HG03571 (cell line): ENCODE measurements around the gene EEF1AKMT1.

Experiments used
- ATAC-seq: cut with Tn5 transposase; IDR thresholded peaks from one replicate; pipeline ENCODE4 v1.9.1; 2021; ENCODE audit not compliant: unreplicated experiment

The EEF1AKMT1 gene, protein sequence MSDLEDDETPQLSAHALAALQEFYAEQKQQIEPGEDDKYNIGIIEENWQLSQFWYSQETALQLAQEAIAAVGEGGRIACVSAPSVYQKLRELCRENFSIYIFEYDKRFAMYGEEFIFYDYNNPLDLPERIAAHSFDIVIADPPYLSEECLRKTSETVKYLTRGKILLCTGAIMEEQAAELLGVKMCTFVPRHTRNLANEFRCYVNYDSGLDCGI

DNA sequence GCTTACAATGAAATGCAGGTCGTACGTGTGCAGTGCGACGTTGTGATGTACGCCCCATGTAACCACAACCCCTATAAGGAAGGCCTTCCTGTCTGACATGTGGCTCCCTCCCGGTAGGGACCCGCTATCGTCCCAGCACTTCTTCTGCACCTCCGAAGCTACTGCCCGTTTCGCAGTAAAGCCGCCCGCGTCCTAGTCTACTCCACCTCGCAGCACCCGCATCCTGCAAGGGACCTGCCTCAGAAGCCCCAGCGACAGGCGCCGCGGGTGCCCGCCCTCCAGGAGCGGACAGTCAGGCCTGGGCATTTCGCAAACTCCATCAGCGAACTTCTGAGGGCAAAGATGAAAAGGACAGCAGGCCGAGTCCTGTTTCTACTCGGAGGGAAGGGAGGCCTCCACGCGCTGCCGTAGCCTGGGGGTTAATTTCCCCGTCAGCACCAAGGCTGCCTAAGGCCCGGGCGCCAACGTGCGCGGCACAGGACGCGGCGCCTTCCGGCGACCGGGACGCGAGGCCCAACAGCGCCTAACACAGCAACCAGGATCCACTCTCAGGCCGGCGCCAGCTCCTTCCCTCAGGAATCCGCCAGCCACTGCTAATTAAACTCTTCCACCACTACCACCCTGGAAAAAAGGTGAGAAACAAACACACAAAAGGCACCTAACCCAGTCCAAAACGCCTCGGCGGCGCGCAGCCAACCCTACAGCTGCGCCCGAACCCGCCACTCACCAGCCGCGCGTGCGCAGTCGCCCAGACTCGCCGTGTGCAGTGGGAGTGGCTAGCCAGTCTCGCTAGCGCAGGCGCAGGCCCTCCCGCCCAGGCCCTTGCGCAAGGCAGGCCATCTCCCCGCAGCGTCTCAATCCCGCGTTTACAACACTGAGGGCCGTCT lies at the start of gene EEF1AKMT1:
TSS of gene EEF1AKMT1 (minus strand) at position 768 of the 887 bp plus-strand sequence. CDS start 16,363 bp downstream, outside the sequence.
- peak; percentile 78 for ATAC-seq

DNA sequence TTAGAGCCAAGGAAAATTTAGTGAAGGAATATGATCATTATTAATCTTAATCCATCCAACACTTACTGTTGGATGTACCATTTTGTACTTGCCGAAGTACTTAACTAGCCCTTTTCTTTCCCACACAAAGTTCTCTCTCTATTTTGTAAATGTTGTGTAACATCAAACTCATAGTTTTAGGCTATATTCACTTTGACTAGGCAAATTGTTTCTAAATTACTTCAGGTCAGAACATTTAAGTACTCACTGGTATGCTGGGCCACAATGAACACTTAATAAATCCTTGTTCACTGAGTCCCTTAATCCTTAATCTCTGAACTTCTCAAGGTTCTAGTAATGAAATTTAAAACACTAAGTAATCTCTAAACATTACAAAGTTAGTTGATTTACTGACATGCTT lies 49.3 kb upstream of the EEF1AKMT1 start:
- no peak for ATAC-seq

DNA sequence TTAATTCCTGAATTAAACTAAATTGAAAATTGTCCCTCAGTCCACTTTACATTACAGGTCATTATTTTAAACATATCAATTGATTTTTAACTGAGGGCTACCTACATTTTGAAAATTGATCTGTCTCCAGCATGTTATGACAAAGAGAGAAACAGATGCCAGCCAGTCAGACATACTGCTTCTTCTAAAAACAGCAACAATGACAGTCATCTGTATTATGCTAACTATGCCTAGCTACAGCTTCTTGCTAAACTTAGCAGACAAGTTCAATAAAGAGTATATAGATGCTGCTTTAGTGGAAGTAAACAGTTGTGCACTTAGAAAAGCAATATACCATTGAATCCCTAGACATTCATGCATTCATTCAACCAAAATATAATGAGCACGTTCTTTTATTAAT lies 48.6 kb upstream of the EEF1AKMT1 start:
- no peak for ATAC-seq

DNA sequence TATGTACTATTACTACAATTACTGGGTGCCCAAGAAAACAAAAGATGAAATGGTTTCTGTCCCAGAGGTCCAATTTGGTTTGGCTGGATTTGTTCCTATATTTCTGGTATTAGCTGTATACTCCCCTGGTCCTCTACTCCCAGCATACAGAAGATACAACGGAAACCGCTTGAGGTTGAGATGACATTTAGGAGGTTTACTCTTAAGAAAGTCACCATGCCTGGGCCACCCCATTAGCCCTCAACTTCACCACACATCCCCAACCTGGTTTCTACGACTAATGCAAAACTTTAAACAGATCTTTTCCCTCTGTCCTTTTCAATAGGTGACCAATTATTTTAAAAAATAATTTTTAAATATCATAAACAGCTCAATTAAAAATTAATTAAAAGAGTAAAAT lies 46.0 kb upstream of the EEF1AKMT1 start:
- ATAC-seq: no peak

DNA sequence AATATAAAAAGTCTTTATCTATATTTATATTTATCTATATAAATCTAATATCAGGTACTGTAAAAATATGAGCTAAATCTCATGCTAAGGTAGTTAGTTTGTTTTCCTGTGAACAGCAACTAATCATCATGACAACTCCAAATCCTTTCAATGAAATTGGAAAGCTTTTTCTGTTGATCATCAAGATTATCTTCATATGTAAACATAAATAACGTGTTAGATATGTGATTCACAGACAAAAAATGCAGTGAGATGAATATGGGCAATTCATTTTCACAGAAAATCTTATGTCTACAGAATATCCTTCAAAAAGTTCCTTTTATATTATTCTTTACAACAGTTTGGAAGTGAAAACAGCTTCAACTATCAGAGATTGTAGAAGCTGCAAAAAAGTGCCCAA lies 41.7 kb upstream of the EEF1AKMT1 start:
- ATAC-seq: no peak

DNA sequence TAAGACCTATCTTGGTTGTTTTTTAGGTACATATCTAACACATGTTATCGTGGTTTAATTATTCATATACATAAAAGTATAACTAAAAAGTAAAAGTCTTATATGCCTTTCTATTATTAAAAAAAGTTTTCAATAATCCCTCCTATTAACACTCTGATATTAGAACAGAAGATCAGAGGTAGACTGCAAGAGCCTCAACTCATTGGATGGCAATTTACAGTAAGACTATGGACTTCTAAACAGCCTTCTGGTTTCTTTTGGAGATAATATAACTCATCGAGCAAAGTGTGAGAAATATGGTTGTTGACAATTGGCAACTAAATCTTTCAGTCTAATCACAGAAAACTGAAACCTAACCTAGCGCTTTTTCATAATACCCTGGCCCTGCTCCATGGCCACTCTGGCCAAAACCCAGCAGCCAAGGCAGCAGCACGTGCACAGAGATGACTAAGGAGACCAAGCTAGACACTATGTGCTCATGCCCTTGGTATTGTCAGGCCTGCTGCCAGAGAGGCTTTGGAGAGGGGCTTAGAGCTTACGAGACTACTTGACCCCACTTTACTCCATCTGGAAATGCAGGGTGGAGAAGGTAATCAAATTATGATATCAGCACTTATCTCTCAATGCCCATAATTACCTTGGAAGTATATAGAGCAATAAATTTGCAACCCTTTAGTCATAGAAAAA lies 40.6 kb upstream of the EEF1AKMT1 start:
- no peak for ATAC-seq

DNA sequence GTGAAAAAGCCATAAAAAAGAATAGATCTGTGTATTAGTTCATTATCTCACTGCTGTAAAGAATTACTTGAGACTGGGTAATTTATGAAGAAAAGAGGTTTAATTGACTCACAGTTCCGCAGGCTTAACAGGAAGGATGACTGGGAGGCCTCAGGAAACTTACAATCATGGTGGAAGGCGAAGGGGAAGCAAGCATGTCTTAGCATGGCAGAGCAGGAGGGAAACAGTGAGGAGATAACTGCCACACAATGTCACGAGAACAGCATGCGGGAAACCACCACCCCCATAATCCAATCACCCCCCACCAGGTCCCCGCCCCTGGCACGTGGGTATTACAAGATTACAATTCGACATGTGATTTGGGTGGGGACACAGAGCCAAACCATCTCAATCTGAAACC lies 39.1 kb upstream of the EEF1AKMT1 start:
- ATAC-seq: no peak

DNA sequence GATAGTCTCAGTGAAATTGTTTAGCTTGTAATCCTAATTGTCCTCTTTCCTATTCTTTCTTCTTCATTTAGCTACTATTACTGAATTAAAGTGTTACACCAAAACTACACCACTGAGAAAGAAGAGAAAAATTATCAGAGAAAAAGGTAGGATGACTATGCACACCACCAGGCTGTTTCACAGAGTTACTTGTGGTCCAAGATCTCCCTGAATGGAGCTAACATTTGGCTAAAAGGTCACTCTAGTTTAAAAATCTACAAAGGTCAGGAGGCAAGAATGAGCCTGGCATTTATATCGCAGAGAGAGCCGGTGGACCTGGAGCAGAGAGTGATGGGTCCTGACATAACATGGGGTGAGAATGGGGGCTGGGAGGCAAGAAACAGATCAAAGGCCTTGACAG lies 37.0 kb upstream of the EEF1AKMT1 start:
- no peak for ATAC-seq

DNA sequence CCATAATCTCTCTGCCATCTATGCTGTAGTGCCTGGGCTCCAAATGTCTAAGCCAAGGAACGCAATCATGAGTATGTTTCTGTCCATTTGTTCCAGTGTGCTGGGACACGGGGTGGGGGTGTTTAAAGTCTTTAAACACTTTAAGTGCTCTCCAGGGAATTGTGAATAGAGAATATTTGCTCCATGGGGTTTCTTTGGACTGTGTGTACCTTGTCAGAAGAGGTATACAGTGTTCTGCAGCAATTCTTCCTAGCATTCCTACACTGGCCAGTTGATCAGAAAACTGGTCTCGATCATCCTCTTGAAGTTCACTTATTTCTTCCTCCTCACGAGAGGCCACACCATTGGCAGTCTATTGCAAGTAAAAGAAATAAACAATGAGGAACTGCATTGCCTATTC lies 35.1 kb upstream of the EEF1AKMT1 start:
- no peak for ATAC-seq

DNA sequence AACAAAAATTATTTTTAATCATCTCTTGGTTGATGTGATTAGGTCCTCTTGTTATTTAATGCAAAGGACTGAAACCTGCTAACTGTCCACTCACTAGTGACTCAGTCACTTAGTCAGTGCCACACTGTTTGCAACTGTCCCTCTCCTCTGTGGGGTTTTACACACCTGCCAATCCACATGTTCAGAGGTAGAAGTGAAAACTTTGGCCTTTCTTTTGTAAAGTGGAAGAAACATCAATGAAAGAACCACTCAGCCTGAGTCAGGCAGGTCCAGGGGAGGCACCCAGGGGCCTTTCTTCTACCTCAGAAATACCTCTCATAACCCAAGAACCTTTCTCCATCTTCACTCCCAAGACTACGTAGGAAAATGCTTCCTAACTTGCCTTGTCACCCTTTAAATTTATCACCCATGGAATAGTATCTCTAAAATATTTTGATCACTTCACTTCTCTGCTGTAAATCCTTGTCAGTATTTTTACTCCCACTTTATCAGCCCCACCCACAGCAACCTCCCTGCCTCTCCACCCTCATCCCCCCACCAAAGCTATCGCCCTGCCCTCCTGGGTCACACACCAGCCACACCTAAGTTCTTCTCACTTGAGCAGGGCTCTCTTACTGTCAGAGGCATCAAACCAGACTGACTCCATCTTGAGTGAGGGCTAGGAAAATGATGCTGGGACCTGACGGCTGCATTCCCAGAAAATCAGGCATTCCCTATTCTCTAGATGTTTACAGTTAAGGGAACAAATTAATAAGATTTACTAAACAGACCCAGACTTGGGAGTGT lies 29.6 kb upstream of the EEF1AKMT1 start:
- ATAC-seq: no peak

DNA sequence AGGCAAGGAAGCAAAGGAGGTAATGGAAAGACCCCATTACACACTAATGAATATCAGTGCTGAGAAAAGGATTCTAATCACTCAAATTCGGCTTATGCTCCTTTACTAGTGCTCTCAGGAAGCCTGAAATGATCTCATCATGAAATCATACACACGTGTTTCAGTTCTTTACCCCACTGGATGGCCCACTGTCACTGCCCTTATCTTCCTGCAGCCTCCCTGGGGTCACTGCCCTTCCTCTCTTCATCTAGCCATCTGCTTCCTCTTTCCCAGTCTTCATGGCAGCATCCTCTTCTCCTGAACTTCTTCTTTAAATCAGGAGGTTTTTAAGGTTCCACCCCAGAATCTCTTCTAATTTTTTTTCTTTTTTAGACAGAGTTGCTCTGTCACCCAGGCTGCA lies 27.9 kb upstream of the EEF1AKMT1 start:
- ATAC-seq: no peak

DNA sequence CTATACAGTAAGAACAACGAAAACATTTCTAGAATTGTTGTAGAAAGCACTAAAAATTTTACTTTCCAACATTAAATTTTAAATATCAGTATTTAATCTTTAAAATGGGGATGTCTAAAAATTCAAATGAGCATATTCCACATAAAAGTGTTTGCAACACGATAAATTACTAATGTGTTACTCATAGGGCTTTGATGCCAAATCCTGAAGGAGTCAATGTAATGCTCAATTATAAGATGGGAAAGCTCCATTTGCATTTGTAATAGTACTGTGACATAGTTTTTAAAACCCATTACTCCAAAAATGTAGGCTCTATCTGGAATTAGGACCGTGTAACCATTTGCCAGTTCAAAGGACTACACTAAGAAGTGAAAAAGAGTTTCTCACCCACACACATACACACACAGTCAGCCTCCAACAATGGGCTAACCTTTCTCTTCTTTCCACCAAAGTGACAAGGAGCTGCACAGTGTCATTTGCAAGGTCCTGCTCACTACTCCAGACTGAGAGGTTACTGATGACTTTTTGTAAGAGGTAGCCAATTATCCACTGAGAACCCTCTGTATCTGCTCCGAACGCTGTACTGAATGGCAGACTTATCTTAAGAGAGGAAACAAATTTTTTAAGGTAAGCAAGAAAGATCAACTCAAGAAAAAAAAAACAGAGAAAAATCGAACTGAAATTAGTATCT lies 26.1 kb upstream of the EEF1AKMT1 start:
- ATAC-seq: no peak

DNA sequence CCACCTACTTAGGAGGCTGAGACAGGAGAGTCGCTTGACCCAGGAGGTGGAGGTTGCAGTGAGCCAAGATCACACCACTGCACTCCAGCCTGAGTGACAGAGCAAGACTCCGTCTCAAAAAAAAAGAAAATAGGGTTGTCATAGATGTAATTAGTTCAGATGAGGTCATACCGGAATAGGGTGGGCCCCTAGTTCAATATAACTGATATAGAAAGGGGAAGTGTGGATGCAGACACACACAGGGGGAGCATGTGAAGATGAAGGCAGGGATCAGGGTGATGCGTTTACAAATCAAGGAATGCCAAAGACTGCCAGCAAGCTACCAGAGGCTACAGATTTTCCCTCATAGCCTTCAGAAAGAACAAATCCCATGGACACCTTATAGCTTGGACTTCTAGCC lies 24.3 kb upstream of the EEF1AKMT1 start:
- no peak for ATAC-seq

DNA sequence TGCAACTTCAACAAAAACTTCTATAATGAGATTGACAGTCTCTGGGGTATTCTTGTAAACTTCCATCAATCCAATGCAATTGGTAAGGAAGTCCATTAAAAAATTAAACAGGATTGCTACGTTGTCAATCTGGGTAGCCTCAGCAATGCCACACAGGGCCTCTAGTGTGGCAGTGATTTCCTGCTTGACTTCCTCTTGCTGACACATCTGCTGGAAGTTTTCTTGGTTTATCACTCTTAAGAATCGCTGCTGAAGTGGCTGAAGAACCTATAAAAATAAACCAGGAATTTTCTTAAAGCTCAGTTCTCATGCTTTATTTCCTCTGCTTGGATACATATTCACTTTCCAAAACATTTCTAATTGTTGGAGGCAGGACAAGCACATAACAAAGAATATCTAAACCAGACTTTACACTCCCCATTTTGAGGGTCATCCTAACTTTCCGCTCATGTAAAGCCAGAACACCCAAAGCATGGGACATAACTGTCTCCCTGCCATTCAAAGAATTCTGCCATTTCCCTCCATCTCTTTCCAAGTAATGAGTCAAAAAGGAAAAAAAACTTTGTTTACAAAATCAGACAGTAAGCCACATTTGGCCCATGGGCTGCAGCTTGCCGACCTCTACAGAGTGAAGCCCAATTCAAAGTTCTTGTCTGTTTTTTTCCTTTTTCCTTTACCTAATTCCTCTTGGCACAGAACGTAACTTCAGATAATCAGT lies 23.2 kb upstream of the EEF1AKMT1 start:
- no peak for ATAC-seq

DNA sequence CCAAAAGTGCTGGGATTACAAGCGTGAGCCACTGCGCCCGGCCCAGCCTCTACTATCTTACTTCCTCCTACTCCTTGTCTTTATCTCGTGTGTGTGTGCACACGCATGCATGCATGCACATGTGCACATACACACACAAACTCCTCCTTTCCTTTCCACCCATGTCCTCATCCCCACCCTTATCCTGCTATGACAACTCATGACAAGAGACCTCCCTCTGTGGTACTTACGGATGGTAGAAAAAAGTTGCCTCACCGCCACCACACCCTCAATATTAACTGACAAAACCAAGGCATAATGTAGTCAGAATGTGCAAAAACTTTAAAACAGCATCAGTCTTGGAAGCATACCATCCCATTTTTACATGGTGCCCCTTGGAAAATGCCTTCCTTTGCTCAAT lies 15.9 kb upstream of the EEF1AKMT1 start:
- ATAC-seq: no peak

DNA sequence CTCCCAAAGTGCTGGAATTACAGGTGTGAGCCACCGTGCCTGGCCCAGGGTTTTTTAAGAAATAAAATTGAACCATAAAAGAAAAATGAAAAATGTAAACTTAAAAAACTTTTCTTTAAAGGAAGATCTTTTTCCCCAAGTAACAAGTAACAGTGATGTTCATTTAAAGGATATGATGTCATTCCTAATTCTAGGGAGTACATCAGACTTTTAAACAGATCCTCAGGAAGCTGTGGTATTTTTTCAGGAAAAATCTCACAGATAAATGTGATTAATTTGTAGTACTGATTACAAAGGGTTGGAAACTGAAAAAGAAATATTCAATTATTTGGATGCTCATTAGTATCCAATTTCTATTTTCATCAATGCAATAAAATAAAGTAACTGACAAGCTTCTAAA lies 14.6 kb upstream of the EEF1AKMT1 start:
- ATAC-seq: no peak

DNA sequence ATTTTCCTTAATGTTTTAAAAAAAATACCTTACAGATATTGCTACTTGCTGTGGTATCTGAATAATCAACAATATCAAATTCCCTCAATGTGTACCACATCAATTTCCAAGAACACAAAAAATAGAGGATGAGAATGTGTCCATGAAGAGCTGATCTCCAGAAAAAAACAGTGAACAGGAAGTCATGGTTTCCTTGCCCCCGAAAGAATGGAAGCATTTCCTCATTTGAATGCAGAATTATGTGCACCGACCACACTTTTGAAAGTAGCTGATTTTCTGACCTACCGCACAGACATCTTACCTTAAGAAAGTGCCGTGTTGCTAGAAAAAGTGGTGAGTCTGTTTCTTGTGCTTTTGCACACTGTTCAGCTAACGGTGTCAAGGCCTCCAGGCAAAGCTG lies 13.4 kb upstream of the EEF1AKMT1 start:
- no peak for ATAC-seq

DNA sequence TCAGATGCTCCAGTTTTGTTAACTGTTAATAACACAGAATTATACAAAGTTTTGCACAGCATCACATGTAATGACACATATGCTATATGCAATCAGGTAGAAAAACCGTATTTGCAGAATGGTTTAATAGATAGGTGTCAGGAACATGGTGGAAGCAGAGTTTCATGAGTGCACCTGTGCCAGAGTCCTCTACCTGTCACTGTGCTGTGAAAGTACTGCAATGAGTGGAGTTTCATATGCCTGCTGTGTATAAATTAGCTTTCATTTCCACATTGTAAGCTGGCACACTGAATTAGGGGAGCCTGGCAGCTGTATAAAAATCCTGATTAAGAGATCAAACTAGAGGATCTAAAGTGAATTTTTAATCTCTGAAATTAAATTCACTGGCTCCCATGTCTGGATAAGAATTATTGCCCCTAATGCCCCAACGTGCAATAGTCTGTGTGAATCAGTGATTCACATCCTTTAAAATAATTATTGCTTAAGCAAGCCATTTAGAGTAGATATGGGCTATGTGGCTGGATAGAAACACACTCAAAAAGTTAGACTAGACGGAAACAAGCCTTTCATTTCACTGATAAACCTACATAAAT lies 8.5 kb upstream of the EEF1AKMT1 start:
- no peak for ATAC-seq

DNA sequence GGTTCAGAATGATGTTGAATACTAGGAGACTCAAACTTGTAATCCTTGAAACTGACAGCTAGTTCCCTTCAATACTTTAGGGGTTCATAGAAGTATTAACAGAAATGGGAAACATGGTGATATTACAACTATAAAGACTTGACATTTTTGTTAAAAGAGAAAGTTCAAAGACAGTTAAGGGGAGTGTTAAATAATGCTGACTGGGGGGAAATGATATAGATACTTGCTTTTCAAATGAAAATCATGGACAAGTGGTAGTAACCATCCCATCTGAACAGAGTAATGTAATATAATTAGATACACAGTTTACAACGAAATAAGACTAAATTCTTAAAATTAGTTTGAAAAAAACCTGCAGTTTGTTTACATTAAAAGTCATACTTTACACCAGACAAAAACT lies 6.6 kb upstream of the EEF1AKMT1 start:
- ATAC-seq: no peak

DNA sequence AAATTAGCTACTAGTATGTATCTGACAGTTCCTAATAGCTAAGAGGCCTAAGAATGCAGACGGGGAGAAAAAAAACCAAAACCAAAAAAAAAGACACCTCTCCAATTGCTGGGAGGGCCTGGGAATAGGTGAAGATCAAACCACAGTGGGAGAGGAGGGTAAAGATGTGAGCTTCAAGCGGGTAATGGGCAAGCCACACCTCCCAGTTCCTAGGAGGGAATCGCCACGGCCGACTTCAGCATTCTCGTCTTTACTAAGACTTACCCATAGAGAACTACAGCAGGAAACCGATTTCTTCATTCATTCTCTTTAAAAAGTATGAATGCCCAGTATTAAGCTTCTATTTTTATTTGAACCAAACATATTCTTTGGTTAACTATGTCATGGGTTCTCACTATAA lies 5.6 kb upstream of the EEF1AKMT1 start:
- no peak for ATAC-seq
